Measurements from ENCODE around the gene ALDH5A1. TPM values are rescaled to one million over a fixed set of nuclear protein-coding genes. Genes with fewer than 3 reads are reported as not detected.

The ALDH5A1 gene
- total RNA-seq, 1 donor from 2014 or later: 3.7 TPM

DNA sequence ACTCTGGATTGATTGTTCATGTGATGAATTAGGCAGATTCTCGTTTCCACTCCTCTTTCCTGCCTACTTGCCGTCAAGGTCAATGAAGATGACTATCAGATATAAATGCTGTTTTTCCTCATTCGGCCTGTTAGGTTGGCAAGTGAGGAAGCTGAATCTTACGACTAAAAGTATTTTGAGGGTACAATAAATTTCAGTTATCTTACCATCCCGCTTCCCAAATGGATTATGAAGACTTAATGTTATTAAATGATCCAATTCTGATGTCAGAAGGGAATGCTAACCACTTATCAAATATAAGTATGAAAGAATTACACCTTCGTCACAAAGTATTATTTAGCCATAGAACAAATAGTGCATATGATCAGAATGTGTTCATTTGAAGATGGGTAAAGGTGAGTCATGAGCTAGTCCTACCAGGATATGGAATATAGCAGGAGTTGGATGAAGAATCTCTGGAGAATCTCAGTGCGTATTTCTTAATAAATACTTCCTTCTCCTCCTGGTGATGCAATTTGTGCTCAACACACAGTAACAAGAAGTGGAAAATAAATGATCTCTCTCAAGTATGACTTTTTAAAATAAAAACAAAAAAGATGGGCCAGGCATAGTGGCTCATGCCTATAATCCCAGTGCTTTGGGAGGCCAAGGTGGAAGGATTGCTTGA, 10.0 kb upstream of the ALDH5A1 start:
- no peaks in the 10 kb centered on the region for H4K20me1 ChIP-seq (ENCODE audit: insufficient read depth, low read length)
- no peaks in the 10 kb centered on the region for H3K9me3 ChIP-seq (ENCODE audit: insufficient read depth, low read depth, low read length)
- H3K9ac ChIP-seq (ENCODE audit: low read length): no peak overlapping the region
- H3K27ac ChIP-seq (ENCODE audit: low read depth, low read length): no peak overlapping the region
- H3K4me1 ChIP-seq (ENCODE audit: insufficient read depth, low read length): peaks cover 4% of the 10 kb centered on the region
- no peak for DNase-seq (ENCODE audit: low read depth)
- TF ChIP-seq EZH2 (IDR thresholded peaks at IDR 0.05; ENCODE audit: insufficient read depth, low read length): no peak
- TF ChIP-seq, protein P1, sequence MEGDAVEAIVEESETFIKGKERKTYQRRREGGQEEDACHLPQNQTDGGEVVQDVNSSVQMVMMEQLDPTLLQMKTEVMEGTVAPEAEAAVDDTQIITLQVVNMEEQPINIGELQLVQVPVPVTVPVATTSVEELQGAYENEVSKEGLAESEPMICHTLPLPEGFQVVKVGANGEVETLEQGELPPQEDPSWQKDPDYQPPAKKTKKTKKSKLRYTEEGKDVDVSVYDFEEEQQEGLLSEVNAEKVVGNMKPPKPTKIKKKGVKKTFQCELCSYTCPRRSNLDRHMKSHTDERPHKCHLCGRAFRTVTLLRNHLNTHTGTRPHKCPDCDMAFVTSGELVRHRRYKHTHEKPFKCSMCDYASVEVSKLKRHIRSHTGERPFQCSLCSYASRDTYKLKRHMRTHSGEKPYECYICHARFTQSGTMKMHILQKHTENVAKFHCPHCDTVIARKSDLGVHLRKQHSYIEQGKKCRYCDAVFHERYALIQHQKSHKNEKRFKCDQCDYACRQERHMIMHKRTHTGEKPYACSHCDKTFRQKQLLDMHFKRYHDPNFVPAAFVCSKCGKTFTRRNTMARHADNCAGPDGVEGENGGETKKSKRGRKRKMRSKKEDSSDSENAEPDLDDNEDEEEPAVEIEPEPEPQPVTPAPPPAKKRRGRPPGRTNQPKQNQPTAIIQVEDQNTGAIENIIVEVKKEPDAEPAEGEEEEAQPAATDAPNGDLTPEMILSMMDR (IDR thresholded peaks at IDR 0.05; ENCODE audit: insufficient read depth, low read depth, low read length): no peak
- no peaks in the 10 kb centered on the region for H3K36me3 Mint-ChIP-seq (ENCODE audit: low read depth, unreplicated experiment)
- no peak overlapping the region for H3K4me3 Mint-ChIP-seq (ENCODE audit: unreplicated experiment)
- no peak overlapping the region for H3K4me3 ChIP-seq (ENCODE audit: insufficient read depth, low read depth, low read length)
- no peak overlapping the region for H3K4me2 ChIP-seq (ENCODE audit: low read length)
- H3K4me1 Mint-ChIP-seq (ENCODE audit: low read depth, unreplicated experiment): no peaks in the 10 kb centered on the region
- H3K27ac Mint-ChIP-seq (ENCODE audit: unreplicated experiment): no peak overlapping the region
- H3K27me3 Mint-ChIP-seq (ENCODE audit: low read depth, unreplicated experiment): no peaks in the 10 kb centered on the region
- peak overlapping the region; percentile 18 for H2AFZ ChIP-seq (ENCODE audit: low read depth, low read length)
- no peaks in the 10 kb centered on the region for H3K27me3 ChIP-seq (ENCODE audit: insufficient read depth, low read length)
- H3K9me3 Mint-ChIP-seq (ENCODE audit: unreplicated experiment): no peaks in the 10 kb centered on the region
- no peaks in the 10 kb centered on the region for H3K79me2 ChIP-seq (ENCODE audit: insufficient read depth, low read length)
- FAIRE-seq: no peak
- no peaks in the 10 kb centered on the region for H3K36me3 ChIP-seq (ENCODE audit: insufficient read depth, low read length)

- Histone ChIP-seq H3K36me3 (ENCODE audit: insufficient read depth, low read length) (no peaks in the 10 kb centered on the region), H3K27me3 (ENCODE audit: insufficient read depth, low read length) (no peaks in the 10 kb centered on the region), H3K4me2 (ENCODE audit: low read length) (no peak overlapping the region), H3K27ac (ENCODE audit: low read depth, low read length) (no peak overlapping the region), H3K4me1 (ENCODE audit: insufficient read depth, low read length) (peaks cover 4% of the 10 kb centered on the region), H2AFZ (ENCODE audit: low read depth, low read length) (no peak overlapping the region), H3K4me3 (ENCODE audit: insufficient read depth, low read depth, low read length) (no peak overlapping the region), H3K79me2 (ENCODE audit: insufficient read depth, low read length) (no peaks in the 10 kb centered on the region), H3K9me3 (ENCODE audit: insufficient read depth, low read depth, low read length) (no peaks in the 10 kb centered on the region), H4K20me1 (ENCODE audit: insufficient read depth, low read length) (no peaks in the 10 kb centered on the region), H3K9ac (ENCODE audit: low read length) (no peak overlapping the region)
- H3K9me3 Mint-ChIP-seq (ENCODE audit: unreplicated experiment): no peaks in the 10 kb centered on the region
- no peak overlapping the region for H3K27ac Mint-ChIP-seq (ENCODE audit: unreplicated experiment)
- DNase-seq (ENCODE audit: low read depth): no peak
- no peak overlapping the region for H3K4me3 Mint-ChIP-seq (ENCODE audit: unreplicated experiment)
- FAIRE-seq: no peak
- no peaks in the 10 kb centered on the region for H3K36me3 Mint-ChIP-seq (ENCODE audit: low read depth, unreplicated experiment)
- TF ChIP-seq EZH2 (IDR thresholded peaks at IDR 0.05; ENCODE audit: insufficient read depth, low read length): no peak
- TF ChIP-seq, protein P1 (IDR thresholded peaks at IDR 0.05; ENCODE audit: insufficient read depth, low read depth, low read length): no peak
- H3K4me1 Mint-ChIP-seq (ENCODE audit: low read depth, unreplicated experiment): no peaks in the 10 kb centered on the region
- H3K27me3 Mint-ChIP-seq (ENCODE audit: low read depth, unreplicated experiment): no peaks in the 10 kb centered on the region
Measured at GRCh38 chr6:24486065-24486464, 8.7 kb upstream of the ALDH5A1 start.

GRCh38 chr6:24489470-24489869, 5.3 kb upstream of the ALDH5A1 start, which contains the start of gene GPLD1:
Gene GPLD1 (minus strand): TSS chr6:24489578. CDS start chr6:24489511, 67 bp downstream.
- Histone ChIP-seq H3K4me3 (ENCODE audit: insufficient read depth, low read depth, low read length) (no peak within 1 kb of the TSS), H3K27me3 (ENCODE audit: insufficient read depth, low read length) (no peaks in the 10 kb centered on the region), H3K9ac (ENCODE audit: low read length) (no peak within 1 kb of the TSS), H4K20me1 (ENCODE audit: insufficient read depth, low read length) (no peaks in the 10 kb centered on the region), H2AFZ (ENCODE audit: low read depth, low read length) (no peak within 1 kb of the TSS), H3K4me2 (ENCODE audit: low read length) (no peak within 1 kb of the TSS), H3K36me3 (ENCODE audit: insufficient read depth, low read length) (no peaks in the 10 kb centered on the region), H3K79me2 (ENCODE audit: insufficient read depth, low read length) (no peaks in the 10 kb centered on the region), H3K9me3 (ENCODE audit: insufficient read depth, low read depth, low read length) (no peaks in the 10 kb centered on the region), H3K27ac (ENCODE audit: low read depth, low read length) (no peak within 1 kb of the TSS), H3K4me1 (ENCODE audit: insufficient read depth, low read length) (peaks cover 3% of the 10 kb centered on the region)
- DNase-seq (ENCODE audit: low read depth): no peak
- H3K36me3 Mint-ChIP-seq (ENCODE audit: low read depth, unreplicated experiment): no peaks in the 10 kb centered on the region
- no peaks in the 10 kb centered on the region for H3K4me1 Mint-ChIP-seq (ENCODE audit: low read depth, unreplicated experiment)
- TF ChIP-seq, protein P1 (IDR thresholded peaks at IDR 0.05; ENCODE audit: insufficient read depth, low read depth, low read length): no peak
- TF ChIP-seq EZH2 (IDR thresholded peaks at IDR 0.05; ENCODE audit: insufficient read depth, low read length): no peak
- no peak for FAIRE-seq
- H3K4me3 Mint-ChIP-seq (ENCODE audit: unreplicated experiment): no peak within 1 kb of the TSS
- peaks cover 2% of the 10 kb centered on the region for H3K27me3 Mint-ChIP-seq (ENCODE audit: low read depth, unreplicated experiment)
- H3K27ac Mint-ChIP-seq (ENCODE audit: unreplicated experiment): no peak within 1 kb of the TSS
- no peaks in the 10 kb centered on the region for H3K9me3 Mint-ChIP-seq (ENCODE audit: unreplicated experiment)

All from astrocyte (in vitro differentiated cells and primary cell).